Right atrium auricular region (tissue), 2 donors: ENCODE data around the gene INTS12. TPM values are rescaled to one million over a fixed set of nuclear protein-coding genes. Genes with fewer than 3 reads are reported as not detected.

ENCODE experiments used
- DNase-seq: peaks from one replicate; pipeline ENCODE4 v3.0.0-alpha.2; 2019; ENCODE audit warnings: low spot score
- H3K27ac ChIP-seq, 2 donors: fragments of 200-600 bp; sonication (generic); 1 replicate in 1 of 2; 2 replicates in 1 of 2; pipeline ENCODE4 v1.5.1; 2016 to 2019
- H3K27me3 ChIP-seq, 2 donors: fragments of 200-600 bp; sonication (generic); one replicate each; pipeline versions ENCODE4 v1.5.1 to v1.6.0; 2017 to 2019
- H3K36me3 ChIP-seq: fragments of 200-600 bp; sonication (generic); one replicate; pipeline ENCODE4 v1.5.1; 2016
- H3K4me1 ChIP-seq, 2 donors: fragments of 200-600 bp; sonication (generic); one replicate each; pipeline versions ENCODE4 v1.5.1 to v1.6.0; 2017 to 2019
- H3K4me3 ChIP-seq, 2 donors: fragments of 200-600 bp; sonication (generic); 1 replicate in 1 of 2; 2 replicates in 1 of 2; pipeline ENCODE4 v1.5.1; 2017 to 2019; ENCODE audit warnings: mild to moderate bottlenecking in 1 of 2, moderate library complexity in 1 of 2
- H3K9me3 ChIP-seq, 2 donors: fragments of 200-600 bp; sonication (generic); one replicate each; pipeline ENCODE4 v1.5.1; 2019
- total RNA-seq, 2 donors: library from RNA; depleted of rRNA; stranded (reverse); fragments of >200 nt; gene quantifications; one replicate each; pipeline ENCODE4 v1.1.0, GENCODE V29; 2016
- TF ChIP-seq, protein P1 (sequence below), 2 donors: fragments of 200-600 bp; sonication (generic); IDR thresholded peaks; one replicate each; pipeline ENCODE4 v1.5.1; 2019; ENCODE audit warnings: antibody characterized with exemption in 2 of 2

Gene INTS12, protein sequence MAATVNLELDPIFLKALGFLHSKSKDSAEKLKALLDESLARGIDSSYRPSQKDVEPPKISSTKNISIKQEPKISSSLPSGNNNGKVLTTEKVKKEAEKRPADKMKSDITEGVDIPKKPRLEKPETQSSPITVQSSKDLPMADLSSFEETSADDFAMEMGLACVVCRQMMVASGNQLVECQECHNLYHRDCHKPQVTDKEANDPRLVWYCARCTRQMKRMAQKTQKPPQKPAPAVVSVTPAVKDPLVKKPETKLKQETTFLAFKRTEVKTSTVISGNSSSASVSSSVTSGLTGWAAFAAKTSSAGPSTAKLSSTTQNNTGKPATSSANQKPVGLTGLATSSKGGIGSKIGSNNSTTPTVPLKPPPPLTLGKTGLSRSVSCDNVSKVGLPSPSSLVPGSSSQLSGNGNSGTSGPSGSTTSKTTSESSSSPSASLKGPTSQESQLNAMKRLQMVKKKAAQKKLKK
- 10 to 100 TPM; 22.6 to 22.7 TPM for total RNA-seq

DNA sequence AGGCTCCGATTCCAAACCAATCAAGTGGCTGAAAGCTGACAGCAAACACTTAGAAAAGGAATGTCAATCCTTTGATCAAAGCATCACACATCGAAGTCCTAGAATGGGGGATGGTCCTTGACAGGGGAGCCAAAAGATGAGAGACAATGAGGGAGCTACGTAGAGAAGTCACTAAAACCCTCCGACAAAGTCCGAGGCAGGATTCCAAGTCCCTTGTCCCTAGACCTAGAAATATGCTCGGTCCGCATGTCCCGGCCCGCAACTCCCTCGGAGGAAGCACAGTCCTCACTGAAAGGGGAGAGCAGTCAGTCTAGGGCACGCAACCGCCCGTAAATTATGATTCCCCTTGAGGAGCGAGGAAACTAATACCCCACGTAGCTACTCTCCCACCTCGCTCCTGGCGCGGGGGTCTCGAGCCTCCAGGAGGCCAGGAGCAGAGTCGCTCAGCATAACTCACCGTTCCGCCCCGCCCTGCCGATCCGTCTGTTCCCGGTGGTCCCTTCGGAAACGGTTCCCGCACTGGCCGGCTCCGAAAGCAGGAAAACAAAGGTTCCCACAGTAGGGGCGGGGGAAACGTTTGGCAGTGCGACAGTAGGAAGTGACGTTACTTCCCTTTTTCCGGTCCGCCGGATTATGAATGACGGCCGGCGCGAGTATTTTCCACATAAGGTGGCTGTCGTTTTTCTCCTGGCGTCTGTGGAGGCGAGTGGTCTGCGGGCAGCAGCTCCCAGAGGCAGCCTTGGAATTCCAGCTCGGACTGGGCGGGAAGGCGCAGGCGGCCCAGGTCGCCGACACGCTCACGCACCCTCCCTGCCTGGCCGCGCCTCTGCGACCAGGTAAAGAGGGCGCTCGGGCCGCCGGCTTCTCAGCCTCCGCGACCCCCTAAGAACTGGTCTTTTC lies at the start of gene INTS12, which contains the start of gene GSTCD:
TSS of gene INTS12 (minus strand) at position 509 of the 900 bp plus-strand sequence. CDS start 8,684 bp downstream, outside the sequence.
TSS of gene GSTCD (plus strand) at position 604 of the 900 bp plus-strand sequence. CDS start 8,830 bp downstream, outside the sequence.
- no peaks in the 10 kb centered on the region for H3K36me3 ChIP-seq
- no peaks in the 10 kb centered on the region for H3K9me3 ChIP-seq
- DNase-seq, result peak; percentile 94
- TF ChIP-seq, protein P1, sequence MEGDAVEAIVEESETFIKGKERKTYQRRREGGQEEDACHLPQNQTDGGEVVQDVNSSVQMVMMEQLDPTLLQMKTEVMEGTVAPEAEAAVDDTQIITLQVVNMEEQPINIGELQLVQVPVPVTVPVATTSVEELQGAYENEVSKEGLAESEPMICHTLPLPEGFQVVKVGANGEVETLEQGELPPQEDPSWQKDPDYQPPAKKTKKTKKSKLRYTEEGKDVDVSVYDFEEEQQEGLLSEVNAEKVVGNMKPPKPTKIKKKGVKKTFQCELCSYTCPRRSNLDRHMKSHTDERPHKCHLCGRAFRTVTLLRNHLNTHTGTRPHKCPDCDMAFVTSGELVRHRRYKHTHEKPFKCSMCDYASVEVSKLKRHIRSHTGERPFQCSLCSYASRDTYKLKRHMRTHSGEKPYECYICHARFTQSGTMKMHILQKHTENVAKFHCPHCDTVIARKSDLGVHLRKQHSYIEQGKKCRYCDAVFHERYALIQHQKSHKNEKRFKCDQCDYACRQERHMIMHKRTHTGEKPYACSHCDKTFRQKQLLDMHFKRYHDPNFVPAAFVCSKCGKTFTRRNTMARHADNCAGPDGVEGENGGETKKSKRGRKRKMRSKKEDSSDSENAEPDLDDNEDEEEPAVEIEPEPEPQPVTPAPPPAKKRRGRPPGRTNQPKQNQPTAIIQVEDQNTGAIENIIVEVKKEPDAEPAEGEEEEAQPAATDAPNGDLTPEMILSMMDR (IDR thresholded peaks at IDR 0.05), result no peak
- H3K27ac ChIP-seq, result peak within 1 kb of the TSS; percentile 80 to 87
- peaks cover 0 to 22% of the 10 kb centered on the region in 2 donors for H3K4me1 ChIP-seq
- peak within 1 kb of the TSS; percentile 81 to 92 for H3K4me3 ChIP-seq
- no peaks in the 10 kb centered on the region for H3K27me3 ChIP-seq

DNA sequence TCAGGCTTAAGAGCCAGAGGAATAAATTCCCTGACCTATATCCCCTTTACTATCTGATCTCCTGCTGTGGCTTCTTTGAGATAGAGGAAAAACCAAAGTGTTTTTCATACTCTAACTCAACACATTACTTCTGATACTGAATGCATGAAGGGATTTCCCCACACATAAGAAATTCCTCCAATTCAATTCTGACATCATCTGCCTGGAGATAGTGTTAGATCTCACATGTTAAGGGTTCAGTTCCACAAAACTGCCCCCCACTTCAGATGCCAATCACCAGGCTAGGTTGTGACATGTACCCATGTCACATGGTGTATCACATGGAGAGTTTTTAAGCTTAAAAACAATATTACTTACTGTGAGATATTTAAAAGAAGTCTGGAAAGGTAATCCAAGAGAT lies 46.9 kb upstream of the INTS12 start:
- TF ChIP-seq, protein P1 (IDR thresholded peaks at IDR 0.05), result no peak

DNA sequence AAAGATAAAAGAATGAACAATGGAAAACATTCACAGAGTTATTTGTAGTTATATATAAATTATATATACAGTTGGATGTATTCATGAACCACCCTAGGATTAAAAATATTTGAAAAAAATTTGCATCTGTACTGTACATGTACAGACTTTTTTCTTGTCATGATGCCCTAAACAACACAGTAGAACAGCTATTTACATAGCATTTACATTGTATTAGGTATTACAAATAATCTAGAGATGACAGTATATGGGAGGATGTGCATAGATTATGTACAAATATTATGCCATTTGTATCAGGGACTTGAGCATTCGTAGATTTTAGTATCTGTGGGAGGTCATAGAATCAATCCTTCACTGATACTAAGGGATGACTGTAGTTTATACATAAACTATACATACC lies 44.9 kb upstream of the INTS12 start:
- no peaks in the 10 kb centered on the region for H3K36me3 ChIP-seq
- no peaks in the 10 kb centered on the region for H3K9me3 ChIP-seq
- no peak overlapping the region for H3K4me3 ChIP-seq
- TF ChIP-seq, protein P1 (IDR thresholded peaks at IDR 0.05), result no peak
- DNase-seq, result no peak
- no peaks in the 10 kb centered on the region for H3K27me3 ChIP-seq
- H3K4me1 ChIP-seq, result no peaks in the 10 kb centered on the region
- no peak overlapping the region for H3K27ac ChIP-seq

More for the DNA sequence above, 46.9 kb upstream of the INTS12 start:
- no peaks in the 10 kb centered on the region for H3K9me3 ChIP-seq
- no peak overlapping the region for H3K4me3 ChIP-seq
- no peaks in the 10 kb centered on the region for H3K36me3 ChIP-seq
- no peaks in the 10 kb centered on the region for H3K27me3 ChIP-seq
- no peak overlapping the region for H3K27ac ChIP-seq
- H3K4me1 ChIP-seq, result no peaks in the 10 kb centered on the region
- DNase-seq, result no peak

DNA sequence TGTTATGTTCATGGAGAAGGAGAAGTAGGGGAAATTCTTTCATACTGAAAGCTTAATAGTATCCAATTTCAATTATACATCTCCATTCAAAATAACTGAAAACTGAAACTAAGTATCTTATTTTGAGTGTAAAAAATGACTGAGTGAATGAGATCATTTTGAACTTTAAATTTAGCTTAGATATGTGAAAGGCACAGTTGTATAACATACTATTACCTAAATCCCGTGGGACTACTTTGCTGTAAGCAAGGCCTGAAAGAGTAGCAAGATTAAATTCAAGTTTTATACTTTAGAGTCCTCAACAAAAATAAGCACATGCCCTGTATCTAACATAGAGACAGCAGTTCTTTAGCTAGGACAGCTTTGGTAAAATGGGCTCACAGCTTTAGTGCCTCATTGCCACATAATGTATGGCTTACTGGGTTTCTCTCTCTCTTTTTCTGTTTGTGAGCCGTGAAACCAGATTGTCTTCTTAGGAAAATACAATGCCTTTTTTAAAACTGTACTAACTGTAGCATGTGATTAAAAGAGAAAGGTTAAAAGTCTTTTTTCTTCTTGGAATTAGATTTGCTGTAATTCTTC lies 43.3 kb upstream of the INTS12 start:
- Histone ChIP-seq H3K27me3 (no peaks in the 10 kb centered on the region), H3K4me3 (no peak overlapping the region), H3K36me3 (no peaks in the 10 kb centered on the region), H3K9me3 (no peaks in the 10 kb centered on the region), H3K27ac (no peak overlapping the region), H3K4me1 (no peaks in the 10 kb centered on the region)
- DNase-seq, result no peak
- TF ChIP-seq, protein P1 (IDR thresholded peaks at IDR 0.05), result no peak

DNA sequence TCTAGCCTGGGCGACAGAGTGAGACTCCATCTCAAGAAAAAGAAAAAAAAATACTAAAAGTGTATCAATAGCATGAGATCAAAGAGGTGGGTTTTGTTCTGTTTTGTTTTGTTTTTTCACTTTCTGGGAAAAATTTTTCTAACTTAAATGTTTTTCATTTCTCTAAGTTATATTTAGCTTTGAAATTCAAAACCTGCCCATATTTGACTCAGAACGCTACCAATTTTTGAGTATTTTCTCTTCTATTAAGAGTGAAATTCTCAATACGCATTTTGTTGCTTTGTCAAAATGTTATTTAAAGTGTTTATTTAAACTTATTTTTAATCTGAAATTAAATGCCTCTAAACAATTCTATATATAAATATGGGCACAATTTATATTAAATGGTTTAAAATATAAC lies 39.7 kb upstream of the INTS12 start:
- no peak for DNase-seq
- H3K4me3 ChIP-seq, result no peak overlapping the region
- no peaks in the 10 kb centered on the region for H3K36me3 ChIP-seq
- H3K9me3 ChIP-seq, result no peaks in the 10 kb centered on the region
- TF ChIP-seq, protein P1 (IDR thresholded peaks at IDR 0.05), result no peak
- no peak overlapping the region for H3K27ac ChIP-seq
- H3K4me1 ChIP-seq, result no peaks in the 10 kb centered on the region
- H3K27me3 ChIP-seq, result no peaks in the 10 kb centered on the region
